WTC11 (cell line): Measurements from ENCODE around the gene LSM3. TPM values are rescaled to one million over a fixed set of nuclear protein-coding genes. Genes with fewer than 3 reads are reported as not detected.

Experiments
- ATAC-seq: fragments of 200-7000 bp; cut with Tn5 transposase; 2 replicates; pipeline ENCODE4 v1.10.0; 2021; ENCODE audit warnings: mild to moderate bottlenecking, moderate library complexity
- CTCF ChIA-PET: fragments of 300-600 bp; sonication (Branson Sonifier 250); formaldehyde crosslinking; loops from one replicate; lab custom pipeline; 2021; ENCODE audit warnings: antibody characterized with exemption; lab: Charles Lee
- POLR2A ChIA-PET: fragments of 350-600 bp; sonication (Branson Sonifier 250); formaldehyde crosslinking; loops from one replicate; lab custom pipeline; 2021; ENCODE audit warnings: antibody characterized with exemption; lab: Charles Lee
- DNase-seq: peaks from one replicate; pipeline ENCODE4 v3.0.0; 2021; ENCODE audit warnings: low spot score
- H3K27ac Mint-ChIP-seq: 2 replicates; pipeline ENCODE4 v1.8.0; 2021; ENCODE audit warnings: mixed read lengths
- H3K27me3 Mint-ChIP-seq: 2 replicates; pipeline ENCODE4 v1.8.0; 2021; ENCODE audit warnings: low read depth, mild to moderate bottlenecking, moderate library complexity, mixed read lengths
- H3K36me3 Mint-ChIP-seq: 2 replicates; pipeline ENCODE4 v1.8.0; 2021; ENCODE audit warnings: mixed read lengths
- H3K4me1 Mint-ChIP-seq: 2 replicates; pipeline ENCODE4 v1.8.0; 2022; ENCODE audit warnings: mixed read lengths
- H3K4me3 Mint-ChIP-seq: 2 replicates; pipeline ENCODE4 v1.8.0; 2021; ENCODE audit warnings: mild to moderate bottlenecking, moderate library complexity, mixed read lengths
- H3K9me3 Mint-ChIP-seq: 2 replicates; pipeline ENCODE4 v1.8.0; 2021; ENCODE audit warnings: mixed read lengths
- CREB1 ChIP-seq: sonication (generic); formaldehyde crosslinking; IDR thresholded peaks from 2 replicates; pipeline ENCODE4 v1.8.0; 2023; ENCODE audit warnings: mild to moderate bottlenecking, missing genetic modification reagents
- ERG ChIP-seq: fragments of 250-450 bp; sonication (Bioruptor Pico); IDR thresholded peaks from 2 replicates; pipeline ENCODE4 v1.8.0; 2021; ENCODE audit warnings: mild to moderate bottlenecking
- FOXJ3 ChIP-seq: sonication (generic); formaldehyde crosslinking; IDR thresholded peaks from 2 replicates; pipeline ENCODE4 v1.9.0; 2021; ENCODE audit warnings: missing genetic modification reagents, mild to moderate bottlenecking, borderline replicate concordance
- FOXP1 ChIP-seq: sonication (generic); formaldehyde crosslinking; IDR thresholded peaks from 2 replicates; pipeline ENCODE4 v1.8.0; 2022; ENCODE audit warnings: missing genetic modification reagents, mild to moderate bottlenecking, moderate library complexity, borderline replicate concordance
- GRHL2 ChIP-seq: fragments of 250-450 bp; sonication (Bioruptor Pico); IDR thresholded peaks from 2 replicates; pipeline ENCODE4 v1.8.0; 2022; ENCODE audit warnings: mild to moderate bottlenecking, moderate library complexity; ENCODE audit not compliant: insufficient replicate concordance, severe bottlenecking
- RORB ChIP-seq: fragments of 250-450 bp; sonication (Bioruptor Pico); IDR thresholded peaks from 2 replicates; pipeline ENCODE4 v1.9.0; 2021; ENCODE audit warnings: mild to moderate bottlenecking
- ZNF281 ChIP-seq: sonication (generic); formaldehyde crosslinking; IDR thresholded peaks from 2 replicates; pipeline ENCODE4 v1.8.0; 2023; ENCODE audit warnings: mild to moderate bottlenecking, missing genetic modification reagents
- ZNF532 ChIP-seq: fragments of 250-450 bp; sonication (Bioruptor Pico); IDR thresholded peaks from 2 replicates; pipeline ENCODE4 v1.9.0; 2021; ENCODE audit warnings: mild to moderate bottlenecking, borderline replicate concordance
- total RNA-seq: library from RNA; stranded (reverse); gene quantifications from 3 replicates; pipeline ENCODE4 v1.2.3, GENCODE V29; 2021
- TF ChIP-seq, protein P1 (sequence below): sonication (generic); formaldehyde crosslinking; IDR thresholded peaks from 2 replicates; pipeline ENCODE4 v1.8.0; 2022; ENCODE audit warnings: missing genetic modification reagents
- TF ChIP-seq, protein P2 (sequence below): sonication (generic); formaldehyde crosslinking; IDR thresholded peaks from 2 replicates; pipeline ENCODE4 v1.8.1; 2022; ENCODE audit warnings: missing genetic modification reagents, borderline replicate concordance
- TF ChIP-seq, protein P3 (sequence below): fragments of 200-600 bp; IDR thresholded peaks from 2 replicates; pipeline ENCODE4 v1.8.0; 2022; ENCODE audit warnings: antibody characterized with exemption

Gene LSM3
- total RNA-seq, 1 experiment from 2014 or later: 21.4 TPM

DNA sequence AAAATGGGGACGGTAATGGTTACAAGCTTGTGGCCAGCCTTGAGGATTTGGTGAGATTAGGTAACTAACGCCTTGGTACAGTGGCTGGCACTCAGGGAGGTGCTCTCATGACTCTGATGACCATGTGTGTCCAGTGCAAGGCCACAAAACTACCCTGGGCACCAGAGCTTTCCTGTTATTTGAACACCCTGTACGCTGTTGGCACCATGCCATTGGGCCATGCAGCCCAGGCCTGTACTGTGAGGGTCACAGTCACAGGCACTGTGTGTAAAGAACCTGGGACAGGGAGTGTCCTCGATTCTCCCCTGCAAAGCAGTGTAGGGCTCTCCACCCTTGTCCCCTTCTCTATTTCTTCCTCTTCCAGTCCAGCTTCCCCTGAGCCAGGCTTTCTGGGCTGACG, 47.5 kb upstream of the LSM3 start:
- Mint-ChIP-seq H3K9me3 (peaks cover 5% of the 10 kb centered on the region), H3K4me3 (no peak overlapping the region), H3K36me3 (peaks cover 49% of the 10 kb centered on the region), H3K4me1 (peaks cover 5% of the 10 kb centered on the region), H3K27ac (no peak overlapping the region), H3K27me3 (no peaks in the 10 kb centered on the region)
- TF ChIP-seq ZNF281 (CRISPR knock-in tag) (no peak), ERG (CRISPR knock-in tag) (no peak), FOXP1 (CRISPR knock-in tag) (no peak), ZNF532 (CRISPR knock-in tag) (no peak), RORB (no peak), FOXJ3 (CRISPR knock-in tag) (no peak), GRHL2 (CRISPR knock-in tag) (no peak), CREB1 (CRISPR knock-in tag) (no peak)
- TF ChIP-seq, protein P1, sequence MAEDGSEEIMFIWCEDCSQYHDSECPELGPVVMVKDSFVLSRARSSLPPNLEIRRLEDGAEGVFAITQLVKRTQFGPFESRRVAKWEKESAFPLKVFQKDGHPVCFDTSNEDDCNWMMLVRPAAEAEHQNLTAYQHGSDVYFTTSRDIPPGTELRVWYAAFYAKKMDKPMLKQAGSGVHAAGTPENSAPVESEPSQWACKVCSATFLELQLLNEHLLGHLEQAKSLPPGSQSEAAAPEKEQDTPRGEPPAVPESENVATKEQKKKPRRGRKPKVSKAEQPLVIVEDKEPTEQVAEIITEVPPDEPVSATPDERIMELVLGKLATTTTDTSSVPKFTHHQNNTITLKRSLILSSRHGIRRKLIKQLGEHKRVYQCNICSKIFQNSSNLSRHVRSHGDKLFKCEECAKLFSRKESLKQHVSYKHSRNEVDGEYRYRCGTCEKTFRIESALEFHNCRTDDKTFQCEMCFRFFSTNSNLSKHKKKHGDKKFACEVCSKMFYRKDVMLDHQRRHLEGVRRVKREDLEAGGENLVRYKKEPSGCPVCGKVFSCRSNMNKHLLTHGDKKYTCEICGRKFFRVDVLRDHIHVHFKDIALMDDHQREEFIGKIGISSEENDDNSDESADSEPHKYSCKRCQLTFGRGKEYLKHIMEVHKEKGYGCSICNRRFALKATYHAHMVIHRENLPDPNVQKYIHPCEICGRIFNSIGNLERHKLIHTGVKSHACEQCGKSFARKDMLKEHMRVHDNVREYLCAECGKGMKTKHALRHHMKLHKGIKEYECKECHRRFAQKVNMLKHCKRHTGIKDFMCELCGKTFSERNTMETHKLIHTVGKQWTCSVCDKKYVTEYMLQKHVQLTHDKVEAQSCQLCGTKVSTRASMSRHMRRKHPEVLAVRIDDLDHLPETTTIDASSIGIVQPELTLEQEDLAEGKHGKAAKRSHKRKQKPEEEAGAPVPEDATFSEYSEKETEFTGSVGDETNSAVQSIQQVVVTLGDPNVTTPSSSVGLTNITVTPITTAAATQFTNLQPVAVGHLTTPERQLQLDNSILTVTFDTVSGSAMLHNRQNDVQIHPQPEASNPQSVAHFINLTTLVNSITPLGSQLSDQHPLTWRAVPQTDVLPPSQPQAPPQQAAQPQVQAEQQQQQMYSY (CRISPR knock-in tag): no peak
- TF ChIP-seq, protein P2, sequence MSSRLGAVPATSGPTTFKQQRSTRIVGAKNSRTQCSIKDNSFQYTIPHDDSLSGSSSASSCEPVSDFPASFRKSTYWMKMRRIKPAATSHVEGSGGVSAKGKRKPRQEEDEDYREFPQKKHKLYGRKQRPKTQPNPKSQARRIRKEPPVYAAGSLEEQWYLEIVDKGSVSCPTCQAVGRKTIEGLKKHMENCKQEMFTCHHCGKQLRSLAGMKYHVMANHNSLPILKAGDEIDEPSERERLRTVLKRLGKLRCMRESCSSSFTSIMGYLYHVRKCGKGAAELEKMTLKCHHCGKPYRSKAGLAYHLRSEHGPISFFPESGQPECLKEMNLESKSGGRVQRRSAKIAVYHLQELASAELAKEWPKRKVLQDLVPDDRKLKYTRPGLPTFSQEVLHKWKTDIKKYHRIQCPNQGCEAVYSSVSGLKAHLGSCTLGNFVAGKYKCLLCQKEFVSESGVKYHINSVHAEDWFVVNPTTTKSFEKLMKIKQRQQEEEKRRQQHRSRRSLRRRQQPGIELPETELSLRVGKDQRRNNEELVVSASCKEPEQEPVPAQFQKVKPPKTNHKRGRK (CRISPR knock-in tag): no peak
- TF ChIP-seq, protein P3, sequence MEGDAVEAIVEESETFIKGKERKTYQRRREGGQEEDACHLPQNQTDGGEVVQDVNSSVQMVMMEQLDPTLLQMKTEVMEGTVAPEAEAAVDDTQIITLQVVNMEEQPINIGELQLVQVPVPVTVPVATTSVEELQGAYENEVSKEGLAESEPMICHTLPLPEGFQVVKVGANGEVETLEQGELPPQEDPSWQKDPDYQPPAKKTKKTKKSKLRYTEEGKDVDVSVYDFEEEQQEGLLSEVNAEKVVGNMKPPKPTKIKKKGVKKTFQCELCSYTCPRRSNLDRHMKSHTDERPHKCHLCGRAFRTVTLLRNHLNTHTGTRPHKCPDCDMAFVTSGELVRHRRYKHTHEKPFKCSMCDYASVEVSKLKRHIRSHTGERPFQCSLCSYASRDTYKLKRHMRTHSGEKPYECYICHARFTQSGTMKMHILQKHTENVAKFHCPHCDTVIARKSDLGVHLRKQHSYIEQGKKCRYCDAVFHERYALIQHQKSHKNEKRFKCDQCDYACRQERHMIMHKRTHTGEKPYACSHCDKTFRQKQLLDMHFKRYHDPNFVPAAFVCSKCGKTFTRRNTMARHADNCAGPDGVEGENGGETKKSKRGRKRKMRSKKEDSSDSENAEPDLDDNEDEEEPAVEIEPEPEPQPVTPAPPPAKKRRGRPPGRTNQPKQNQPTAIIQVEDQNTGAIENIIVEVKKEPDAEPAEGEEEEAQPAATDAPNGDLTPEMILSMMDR: no peak
- ATAC-seq (no peak), DNase-seq (no peak)
- POLR2A ChIA-PET: no interaction called here
- CTCF ChIA-PET: no interaction called here
